ENCODE data around the gene ANKRD13B. TPM values are rescaled to one million over a fixed set of nuclear protein-coding genes. Genes with fewer than 3 reads are reported as not detected.

ANKRD13B gene
- total and polyA plus RNA-seq, 2 donors (not counting 1 experiment from before 2014, with no cell fraction given), result 1.6 to 2.8 TPM

DNA sequence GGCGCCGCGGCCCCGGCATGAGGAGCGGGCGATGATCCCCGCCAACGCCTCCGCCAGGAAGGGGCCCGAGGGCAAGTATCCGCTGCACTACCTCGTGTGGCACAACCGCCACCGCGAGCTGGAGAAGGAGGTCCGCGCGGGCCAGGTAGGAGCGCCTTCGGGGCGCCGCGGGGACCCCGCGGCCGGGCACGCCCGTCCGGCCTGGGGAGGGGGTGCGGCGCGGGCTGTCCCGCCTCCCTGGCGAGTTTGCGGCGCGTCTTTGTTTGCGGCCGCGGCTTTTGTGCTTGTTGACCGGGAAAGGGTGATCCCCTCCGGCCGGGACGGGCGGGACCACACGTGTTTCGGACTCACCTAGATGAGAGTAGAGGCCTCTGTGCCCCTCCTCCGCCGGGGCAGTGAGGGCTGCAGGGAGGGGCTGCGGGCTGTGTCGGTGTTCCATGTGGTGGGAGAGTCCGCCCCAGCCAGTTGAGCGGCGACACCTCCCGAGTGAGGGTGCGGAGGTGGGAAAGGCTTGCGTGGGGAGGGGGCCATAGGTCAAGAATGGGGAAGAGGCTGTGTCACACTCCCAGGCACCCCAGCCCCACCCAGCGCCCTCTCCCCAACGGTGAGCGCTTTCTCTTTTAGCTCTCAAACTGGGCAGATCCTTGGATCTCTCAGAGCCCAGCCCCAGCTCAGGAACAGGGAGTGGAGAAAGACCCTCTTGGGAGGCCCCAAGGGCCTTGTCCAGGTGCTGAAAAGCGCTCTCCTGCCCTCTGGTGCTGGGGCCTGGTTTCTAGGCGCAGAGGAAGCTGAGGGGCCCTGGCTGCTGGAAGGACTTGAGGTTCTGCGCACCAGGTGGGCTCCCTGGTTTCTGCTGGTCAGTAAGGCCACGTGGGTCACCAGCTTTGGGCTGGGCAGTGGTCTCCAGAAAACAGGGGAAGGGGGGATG lies 923 bp downstream of the ANKRD13B start:
- CTCF ChIA-PET, result interaction anchor here (0.9 to 4.7 kb wide), 13 partner anchors 10 to 449 kb away, joined by 3 to 126 read pairs (median 6); partner anchors contain the start of gene ABHD15
- no peak for TF ChIP-seq EZH2 (IDR thresholded peaks at IDR 0.05; ENCODE audit: borderline replicate concordance, insufficient read depth, low read depth, low read length, poor library complexity, severe bottlenecking)
- TF ChIP-seq, protein P1, sequence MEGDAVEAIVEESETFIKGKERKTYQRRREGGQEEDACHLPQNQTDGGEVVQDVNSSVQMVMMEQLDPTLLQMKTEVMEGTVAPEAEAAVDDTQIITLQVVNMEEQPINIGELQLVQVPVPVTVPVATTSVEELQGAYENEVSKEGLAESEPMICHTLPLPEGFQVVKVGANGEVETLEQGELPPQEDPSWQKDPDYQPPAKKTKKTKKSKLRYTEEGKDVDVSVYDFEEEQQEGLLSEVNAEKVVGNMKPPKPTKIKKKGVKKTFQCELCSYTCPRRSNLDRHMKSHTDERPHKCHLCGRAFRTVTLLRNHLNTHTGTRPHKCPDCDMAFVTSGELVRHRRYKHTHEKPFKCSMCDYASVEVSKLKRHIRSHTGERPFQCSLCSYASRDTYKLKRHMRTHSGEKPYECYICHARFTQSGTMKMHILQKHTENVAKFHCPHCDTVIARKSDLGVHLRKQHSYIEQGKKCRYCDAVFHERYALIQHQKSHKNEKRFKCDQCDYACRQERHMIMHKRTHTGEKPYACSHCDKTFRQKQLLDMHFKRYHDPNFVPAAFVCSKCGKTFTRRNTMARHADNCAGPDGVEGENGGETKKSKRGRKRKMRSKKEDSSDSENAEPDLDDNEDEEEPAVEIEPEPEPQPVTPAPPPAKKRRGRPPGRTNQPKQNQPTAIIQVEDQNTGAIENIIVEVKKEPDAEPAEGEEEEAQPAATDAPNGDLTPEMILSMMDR (IDR thresholded peaks at IDR 0.05), result peak; percentile 12
- DNase-seq (no peak), ATAC-seq (ENCODE audit: low read depth) (no peak)
- H4K20me1 ChIP-seq (ENCODE audit: control insufficient read depth, insufficient read depth, low read length, poor library complexity, severe bottlenecking), result no peaks in the 10 kb centered on the region
- Mint-ChIP-seq H3K4me1 (peaks cover 39% of the 10 kb centered on the region), H3K9me3 (ENCODE audit: insufficient read depth) (no peaks in the 10 kb centered on the region), H3K27ac (no peak overlapping the region), H3K4me3 (peak overlapping the region; percentile 74), H3K27me3 (no peaks in the 10 kb centered on the region)
- H3K9ac ChIP-seq (ENCODE audit: low read length), result peak overlapping the region; percentile 64
- WGBS (ENCODE audit: insufficient coverage), result 2% methylated on average over 62 of the region's 64 CpGs
- peak overlapping the region in 4 of 5 experiments; percentile 37 to 72 (median 51) for H3K4me3 ChIP-seq (ENCODE audit: control extremely low read depth in 1 of 5, extremely low read depth in 1 of 5, insufficient read depth in 1 of 5, low read depth in 2 of 5, low read length in 4 of 5)
- H3K36me3 ChIP-seq (replicated peaks in 1 of 2; ENCODE audit: control extremely low read depth in 1 of 2, control insufficient read depth in 1 of 2, extremely low read depth in 1 of 2, insufficient read depth in 2 of 2, low read length in 1 of 2), result no peaks in the 10 kb centered on the region
- peaks cover 11% of the 10 kb centered on the region for H3K79me2 ChIP-seq (ENCODE audit: control insufficient read depth, insufficient read depth, low read length)
- POLR2A ChIA-PET, result interaction anchor here (0.6 to 3.0 kb wide), 3 partner anchors 9 to 14 kb away, joined by 3 to 18 read pairs (median 3); no protein-coding TSS in a partner anchor
- peaks cover 0 to 7% (median 2%) of the 10 kb centered on the region in 4 experiments for H3K27me3 ChIP-seq (replicated peaks in 1 of 4; ENCODE audit: control extremely low read depth in 1 of 4, control insufficient read depth in 3 of 4, insufficient read depth in 4 of 4, low read length in 3 of 4)
- peak overlapping the region; percentile 73 for H2AFZ ChIP-seq (ENCODE audit: insufficient read depth, low read depth, low read length, poor library complexity, severe bottlenecking)
- peaks cover 0 to 2% (median 0%) of the 10 kb centered on the region in 3 donors for H3K9me3 ChIP-seq (ENCODE audit: control extremely low read depth in 1 of 3, control insufficient read depth in 2 of 3, insufficient read depth in 1 of 3, low read length in 2 of 3)
- H3K4me2 ChIP-seq (replicated peaks; ENCODE audit: low read depth, low read length, poor library complexity, severe bottlenecking), result peak overlapping the region; percentile 99
- intact Hi-C loops (cut with micrococcal nuclease), result loop anchor here (5.0 kb wide), 1 partner anchor 168 kb away; no protein-coding TSS in a partner anchor
- peaks cover 37 to 42% of the 10 kb centered on the region in 2 donors for H3K4me1 ChIP-seq (ENCODE audit: control insufficient read depth in 2 of 2, insufficient read depth in 2 of 2, low read length in 2 of 2)
- no peak overlapping the region for H3K27ac ChIP-seq (ENCODE audit: low read length in 2 of 2)
